Lower leg skin (tissue), 4 donors: ENCODE measurements around the gene JPT1. TPM values are rescaled to one million over a fixed set of nuclear protein-coding genes. Genes with fewer than 3 reads are reported as not detected.

ENCODE experiments used
- DNase-seq, 2 donors: peaks; one replicate each; pipeline ENCODE4 v3.0.0-alpha.2; 2019; ENCODE audit warnings: low spot score in 2 of 2
- H3K4me3 ChIP-seq: fragments of 200-600 bp; sonication (generic); 2 replicates; pipeline ENCODE4 v1.5.1; 2017; ENCODE audit warnings: mild to moderate bottlenecking, low read depth; ENCODE audit not compliant: poor library complexity, severe bottlenecking
- CTCF ChIP-seq, 3 donors: fragments of 450-650 bp; IDR thresholded peaks; one replicate each; pipeline ENCODE4 v1.5.1; 2016; ENCODE audit warnings: antibody characterized with exemption in 3 of 3, mild to moderate bottlenecking in 3 of 3, moderate library complexity in 2 of 3
- POLR2A ChIP-seq, 2 donors: fragments of 450-650 bp; IDR thresholded peaks; one replicate each; pipeline ENCODE4 v1.6.1; 2016 to 2017; ENCODE audit warnings: antibody characterized with exemption in 2 of 2, mild to moderate bottlenecking in 1 of 2, moderate library complexity in 1 of 2
- whole genome bisulfite sequencing, 2 donors: methylation state at CpG; one replicate each; pipeline ENCODE4 v1.1.5; 2018; 5-methylcytosine and 5-hydroxymethylcytosine counted together
- intact Hi-C: fragments of 100-400 bp; cut with DNase I; formaldehyde crosslinking; loops from one replicate; pipeline ENCODE4 v1.15.0; 2023; ENCODE audit warnings: low total_unique reads
- total RNA-seq, 4 donors: library from RNA; depleted of rRNA; stranded (reverse); fragments of >200 nt; gene quantifications; one replicate each; pipeline ENCODE4 v1.1.0, GENCODE V29; 2016

Gene JPT1
- total RNA-seq, 4 donors from 2014 or later = 30.2 to 56.4 (median 37.1) TPM

DNA sequence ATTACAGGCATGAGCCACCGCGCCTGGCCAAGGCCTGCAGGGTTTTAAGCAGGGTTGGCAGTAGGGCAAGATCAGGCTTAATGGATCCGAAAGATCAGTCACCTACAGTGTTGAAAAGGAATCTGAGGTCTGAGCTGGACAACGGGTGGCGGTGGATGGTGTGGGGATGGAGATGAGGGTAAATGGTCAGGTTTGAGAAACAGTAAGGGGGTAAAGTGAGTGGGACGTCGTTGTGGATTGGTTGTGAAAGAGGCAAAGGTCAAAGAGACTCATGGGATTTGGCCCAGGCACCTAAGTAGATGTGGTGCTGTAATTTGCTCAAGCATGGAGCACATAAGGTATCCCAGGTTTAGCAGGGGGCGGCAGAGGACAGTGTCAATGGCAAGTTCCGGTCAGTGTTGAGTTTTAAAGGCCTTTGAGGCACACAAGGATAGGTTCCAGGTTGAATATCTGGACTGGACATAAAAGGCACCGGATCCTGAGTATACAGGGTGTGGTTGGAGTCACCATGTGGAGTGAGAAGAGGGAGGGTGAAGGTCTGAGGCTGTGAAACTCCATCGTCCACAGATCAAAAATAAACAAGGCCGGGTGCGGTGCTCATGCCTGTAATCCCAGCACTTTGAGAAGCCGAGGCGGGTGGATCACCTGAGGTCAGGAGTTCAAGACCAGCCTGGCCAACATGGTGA, 67.7 kb downstream of the JPT1 start:
- no peak overlapping the region for H3K4me3 ChIP-seq
- no peak for DNase-seq
- intact Hi-C loops = no loop called here
- TF ChIP-seq CTCF (IDR thresholded peaks at IDR 0.05) = no peak
- TF ChIP-seq POLR2A (IDR thresholded peaks at IDR 0.05) = no peak
- 75 to 79% methylated on average over 15 of the region's 15 CpGs for WGBS, 2 donors

Other genes with a start within 250 kb of the JPT1 start
- 1 to 10 TPM in 3 of 4 donors, under 1 TPM in 1; 0.67 to 2.6 (median 2.1) TPM for gene USH1G, start 231.3 kb downstream of the JPT1 start, total RNA-seq
- gene OTOP2, start 230.2 kb downstream of the JPT1 start, total RNA-seq = not detected
- 1 to 10 TPM in 2 of 4 donors, under 1 TPM in 1, not detected in 1; 0.64 to 2.3 (median 1.1) TPM for gene OTOP3, start 218.6 kb downstream of the JPT1 start, total RNA-seq
- gene HID1, start 181.8 kb downstream of the JPT1 start, total RNA-seq = 10 to 100 TPM in 1 of 4 donors, 1 to 10 TPM in 3; 2.9 to 11.6 (median 6.2) TPM
- gene CDR2L, start 166.9 kb downstream of the JPT1 start, total RNA-seq = 1 to 10 TPM; 4.5 to 9.8 (median 5.3) TPM
- gene MRPL58, start 141.8 kb downstream of the JPT1 start, total RNA-seq = 10 to 100 TPM; 48.6 to 76.4 (median 58.8) TPM
- gene ATP5PD, start 107.5 kb downstream of the JPT1 start, total RNA-seq = 100 to 1,000 TPM; 212 to 298 (median 249) TPM
- 10 to 100 TPM; 22.5 to 38.3 (median 28.6) TPM for gene KCTD2, start 107.3 kb downstream of the JPT1 start, total RNA-seq
- 100 to 1,000 TPM in 1 of 4 donors, 10 to 100 TPM in 3; 41.1 to 101 (median 62.6) TPM for gene SLC16A5, start 66.6 kb downstream of the JPT1 start, total RNA-seq
- gene ARMC7, start 44.5 kb downstream of the JPT1 start, total RNA-seq = 10 to 100 TPM; 10.6 to 14.7 (median 11.9) TPM
- 100 to 1,000 TPM in 3 of 4 donors, 10 to 100 TPM in 1; 62.5 to 107 (median 105) TPM for gene NT5C, start 22.8 kb downstream of the JPT1 start, total RNA-seq
- gene SUMO2, start 28.4 kb upstream of the JPT1 start, total RNA-seq = 10 to 100 TPM; 59.8 to 75.6 (median 68.2) TPM
- 10 to 100 TPM; 32.1 to 46.2 (median 35.1) TPM for gene NUP85, start 51.2 kb upstream of the JPT1 start, total RNA-seq
- gene GGA3, start 107.1 kb upstream of the JPT1 start, total RNA-seq = 10 to 100 TPM; 27.5 to 43.1 (median 29.9) TPM
- 10 to 100 TPM; 20.7 to 36.0 (median 31.4) TPM for gene MRPS7, start 107.4 kb upstream of the JPT1 start, total RNA-seq
- 10 to 100 TPM; 22.6 to 41.8 (median 32.6) TPM for gene MIF4GD, start 116.7 kb upstream of the JPT1 start, total RNA-seq
- gene SLC25A19, start 134.9 kb upstream of the JPT1 start, total RNA-seq = 1 to 10 TPM; 4.0 to 7.1 (median 5.9) TPM